Measurements from ENCODE around the gene COG5.
"Not testable (repeated sequence)": the region's sequence is repeated elsewhere in the genome, so short reads cannot be mapped to it uniquely, and the experiment has no call there.

The COG5 gene

GRCh38 chr7:107579885-107580715 is 16.4 kb upstream of the COG5 start, which contains the start of gene BCAP29:
BCAP29 (plus strand) TSS chr7:107580246; CDS start chr7:107580773, 527 bp downstream.
- peak; percentile 77 for DNase-seq (ENCODE audit: low spot score)

- DNase-seq (ENCODE audit: low spot score), result no peak
Observed at GRCh38 chr7:107579554-107579884, 15.8 kb upstream of the COG5 start.

- DNase-seq (ENCODE audit: low spot score), result no peak
Observed at GRCh38 chr7:107573537-107573936, 9.8 kb upstream of the COG5 start.

- DNase-seq (ENCODE audit: low spot score), result no peak
Observed at GRCh38 chr7:107570298-107570697, 6.6 kb upstream of the COG5 start.

GRCh38 chr7:107564553-107565298 is 1.0 kb upstream of the COG5 start:
- no peak for DNase-seq (ENCODE audit: low spot score)

GRCh38 chr7:107563081-107563774 is 492 bp downstream of the COG5 start:
- peak; percentile 45 for DNase-seq (ENCODE audit: low spot score)

- no peak for DNase-seq (ENCODE audit: low spot score)
Observed at GRCh38 chr7:107560898-107561516, 2.7 kb downstream of the COG5 start.

- DNase-seq (ENCODE audit: low spot score), result no peak
Observed at GRCh38 chr7:107559864-107560263, 3.9 kb downstream of the COG5 start.

- no peak for DNase-seq (ENCODE audit: low spot score)
Observed at GRCh38 chr7:107555893-107556292, 7.8 kb downstream of the COG5 start.

GRCh38 chr7:107551936-107552335 is 11.8 kb downstream of the COG5 start:
- DNase-seq (ENCODE audit: low spot score), result no peak

GRCh38 chr7:107544848-107545591 is 18.7 kb downstream of the COG5 start:
- no peak for DNase-seq (ENCODE audit: low spot score)

GRCh38 chr7:107543338-107543993 is 20.3 kb downstream of the COG5 start:
- no peak for DNase-seq (ENCODE audit: low spot score)

- no peak for DNase-seq (ENCODE audit: low spot score)
Observed at GRCh38 chr7:107538001-107538400, 25.7 kb downstream of the COG5 start.

- not testable (repeated sequence) for DNase-seq (ENCODE audit: low spot score)
Observed at GRCh38 chr7:107537228-107537627, 26.5 kb downstream of the COG5 start.

GRCh38 chr7:107534139-107534538 is 29.6 kb downstream of the COG5 start:
- DNase-seq (ENCODE audit: low spot score), result no peak

GRCh38 chr7:107530751-107531150 is 33.0 kb downstream of the COG5 start:
- DNase-seq (ENCODE audit: low spot score), result no peak

GRCh38 chr7:107528461-107528860 is 35.3 kb downstream of the COG5 start:
- DNase-seq (ENCODE audit: low spot score), result no peak

- DNase-seq (ENCODE audit: low spot score), result no peak
Observed at GRCh38 chr7:107527196-107527595, 36.5 kb downstream of the COG5 start.

GRCh38 chr7:107526672-107527071 is 37.0 kb downstream of the COG5 start:
- no peak for DNase-seq (ENCODE audit: low spot score)

- peak; percentile 3 for DNase-seq (ENCODE audit: low spot score)
Observed at GRCh38 chr7:107506674-107507339, 56.9 kb downstream of the COG5 start.
